AG04450 (cell line): ENCODE results near the gene UBR2. TPM values are rescaled to one million over a fixed set of nuclear protein-coding genes. Genes with fewer than 3 reads are reported as not detected.

Experiments used
- CTCF ChIA-PET: fragments of 300-600, 350-600 bp; formaldehyde crosslinking; extraction: SDS; loops from one replicate; lab custom pipeline; 2022; ENCODE audit warnings: antibody characterized with exemption, inconsistent platforms; lab: Charles Lee
- POLR2A ChIA-PET: fragments of 350-600 bp; formaldehyde crosslinking; extraction: SDS; loops from one replicate; lab custom pipeline; 2021; ENCODE audit warnings: antibody characterized with exemption, inconsistent platforms; lab: Yijun Ruan, JAX
- DNase-seq: peaks from one replicate; pipeline ENCODE4 v3.0.0-alpha.2; 2011; ENCODE audit warnings: low read depth, low spot score
- H3K27ac ChIP-seq: one replicate; pipeline ENCODE4 v1.5.1; 2012; ENCODE audit warnings: low read depth, low read length, control low read depth
- H3K27me3 ChIP-seq: one replicate; pipeline ENCODE4 v1.6.0; 2012; ENCODE audit warnings: low read length; ENCODE audit not compliant: control insufficient read depth, insufficient read depth
- H3K4me3 ChIP-seq: 2 replicates; pipeline ENCODE4 v1.5.1; 2011; ENCODE audit warnings: mild to moderate bottlenecking, low read depth, low read length, control low read depth
- H3K9me3 ChIP-seq: 2 replicates; pipeline ENCODE4 v1.5.1; 2012; ENCODE audit warnings: low read length; ENCODE audit not compliant: control insufficient read depth, insufficient read depth
- CTCF ChIP-seq: IDR thresholded peaks from 2 replicates; pipeline ENCODE4 v1.5.1; 2011; ENCODE audit warnings: low read depth, low read length, control low read depth, inconsistent platforms
- polyA plus RNA-seq: library from polyadenylated mRNA; depleted of rRNA; stranded (reverse); fragments of >200 nt; gene quantifications from 2 replicates; pipeline ENCODE4 v1.2.3, GENCODE V29; 2011

Gene UBR2
- polyA plus RNA-seq, 1 experiment, result 25.3 TPM

GRCh38 chr6:42624601-42625000 is 60.8 kb downstream of the UBR2 start:
- TF ChIP-seq CTCF, result no peak
- Histone ChIP-seq H3K27ac (no peak overlapping the region), H3K27me3 (no peaks in the 10 kb centered on the region), H3K4me3 (no peak overlapping the region), H3K9me3 (no peaks in the 10 kb centered on the region)
- DNase-seq, result no peak
- ChIA-PET POLR2A (no interaction called here), CTCF (interaction anchor here (0.9 kb wide), 1 partner anchor 37 kb away, joined by 4 read pairs; no protein-coding TSS in a partner anchor)

- Histone ChIP-seq H3K4me3 (no peak overlapping the region), H3K27me3 (no peaks in the 10 kb centered on the region), H3K9me3 (no peaks in the 10 kb centered on the region), H3K27ac (no peak overlapping the region)
- ChIA-PET POLR2A (no interaction called here), CTCF (no interaction called here)
- DNase-seq, result no peak
- TF ChIP-seq CTCF, result no peak
Measured at GRCh38 chr6:42627044-42627443, 63.2 kb downstream of the UBR2 start.

- ChIA-PET POLR2A (interaction anchor here (0.6 kb wide), 1 partner anchor 64 kb away, joined by 3 read pairs; no protein-coding TSS in a partner anchor), CTCF (no interaction called here)
- DNase-seq, result no peak
- no peak overlapping the region for H3K27ac ChIP-seq
- TF ChIP-seq CTCF, result no peak
- no peaks in the 10 kb centered on the region for H3K9me3 ChIP-seq
- no peak overlapping the region for H3K4me3 ChIP-seq
- no peaks in the 10 kb centered on the region for H3K27me3 ChIP-seq
Measured at GRCh38 chr6:42627674-42628073, 63.8 kb downstream of the UBR2 start.

- H3K27ac ChIP-seq, result no peak overlapping the region
- CTCF ChIA-PET, result interaction anchor here (0.7 kb wide), 1 partner anchor 314 kb away, joined by 3 read pairs; no protein-coding TSS in a partner anchor
- no peak for TF ChIP-seq CTCF
- H3K27me3 ChIP-seq, result no peaks in the 10 kb centered on the region
- H3K9me3 ChIP-seq, result no peaks in the 10 kb centered on the region
- DNase-seq, result no peak
- POLR2A ChIA-PET, result no interaction called here
- no peak overlapping the region for H3K4me3 ChIP-seq
Measured at GRCh38 chr6:42628604-42629003, 64.8 kb downstream of the UBR2 start.

- DNase-seq, result no peak
- no peak for TF ChIP-seq CTCF
- ChIA-PET POLR2A (no interaction called here), CTCF (interaction anchor here (0.7 to 0.9 kb wide), 4 partner anchors 32 to 340 kb away, joined by 3 to 5 read pairs (median 4); no protein-coding TSS in a partner anchor)
- Histone ChIP-seq H3K9me3 (no peaks in the 10 kb centered on the region), H3K27me3 (no peaks in the 10 kb centered on the region), H3K27ac (no peak overlapping the region), H3K4me3 (no peak overlapping the region)
Measured at GRCh38 chr6:42629845-42630244, 66.0 kb downstream of the UBR2 start.
